HepG2 (cell line): ENCODE data around the gene CARMIL3. TPM values are rescaled to one million over a fixed set of nuclear protein-coding genes. Genes with fewer than 3 reads are reported as not detected.

Source experiments
- ASH2L ChIP-seq: fragments of 300-600, 200-600 bp; sonication (generic); IDR thresholded peaks from 2 replicates; pipeline ENCODE4 v1.7.0; 2017; ENCODE audit warnings: low read depth, mild to moderate bottlenecking, moderate library complexity, mixed read lengths, low read length; ENCODE audit not compliant: insufficient read length
- ATF5 ChIP-seq: sonication (generic); formaldehyde crosslinking; IDR thresholded peaks from 2 replicates; pipeline ENCODE4 v1.4.0; 2020; ENCODE audit warnings: mild to moderate bottlenecking, low read depth, missing genetic modification reagents
- BORCS8-MEF2B ChIP-seq: sonication (generic); formaldehyde crosslinking; IDR thresholded peaks from 2 replicates; pipeline ENCODE4 v1.8.0; 2022; ENCODE audit warnings: mild to moderate bottlenecking, missing genetic modification reagents
- FOXC1 ChIP-seq: sonication (generic); formaldehyde crosslinking; IDR thresholded peaks from 2 replicates; pipeline ENCODE4 v1.8.0; 2022; ENCODE audit warnings: mild to moderate bottlenecking, missing genetic modification reagents, borderline replicate concordance
- GMEB2 ChIP-seq: IDR thresholded peaks from 2 replicates; pipeline ENCODE4 v1.6.1; 2016; ENCODE audit warnings: missing biosample characterization, missing genetic modification reagents, low read depth
- HNRNPK ChIP-seq: fragments of 200-400 bp; formaldehyde crosslinking; IDR thresholded peaks from 2 replicates; pipeline ENCODE4 v1.6.1; 2018; ENCODE audit warnings: low read length, low read depth, moderate library complexity, mild to moderate bottlenecking; ENCODE audit not compliant: poor library complexity, severe bottlenecking
- HOXA7 ChIP-seq: sonication (generic); formaldehyde crosslinking; IDR thresholded peaks from 2 replicates; pipeline ENCODE4 v1.8.1; 2022; ENCODE audit warnings: mild to moderate bottlenecking, missing genetic modification reagents, moderate library complexity
- MED8 ChIP-seq: sonication (generic); formaldehyde crosslinking; IDR thresholded peaks from 2 replicates; pipeline ENCODE4 v1.8.1; 2023; ENCODE audit warnings: mild to moderate bottlenecking, missing genetic modification reagents; ENCODE audit not compliant: insufficient replicate concordance
- PRPF4 ChIP-seq: fragments of 200-400 bp; formaldehyde crosslinking; IDR thresholded peaks from 2 replicates; pipeline ENCODE4 v1.6.1; 2016; ENCODE audit warnings: low read length, low read depth; ENCODE audit not compliant: poor library complexity, severe bottlenecking
- SIX1 ChIP-seq: sonication (generic); formaldehyde crosslinking; IDR thresholded peaks from 2 replicates; pipeline ENCODE4 v1.4.0; 2020; ENCODE audit warnings: missing genetic modification reagents, borderline replicate concordance
- SOX5 ChIP-seq: IDR thresholded peaks from 2 replicates; pipeline ENCODE4 v1.6.1; 2016; ENCODE audit warnings: borderline replicate concordance
- ZNF143 ChIP-seq: sonication (generic); formaldehyde crosslinking; IDR thresholded peaks from 2 replicates; pipeline ENCODE4 v1.4.0; 2020; ENCODE audit warnings: missing genetic modification reagents
- ZNF280B ChIP-seq: sonication (generic); formaldehyde crosslinking; IDR thresholded peaks from 2 replicates; pipeline ENCODE4 v1.5.0; 2020; ENCODE audit warnings: missing genetic modification reagents, mild to moderate bottlenecking, borderline replicate concordance
- polyA plus RNA-seq, 8 experiments: library from polyadenylated mRNA; depleted of rRNA in 3 of 8; stranded (reverse) in 7 of 8; unstranded in 1 of 8; fragments of >200 nt; fragmentation: Illumina TruSeq in 4 of 8; extraction: Trizol in 4 of 8; gene quantifications; 2 replicates each; pipeline versions ENCODE4 v1.2.1 to v1.2.3, GENCODE V29; 2011 to 2016; ENCODE audit warnings: low read depth in 4 of 8, missing spikeins in 1 of 8, mixed read lengths in 1 of 8; ENCODE audit not compliant: insufficient read depth in 1 of 8
- total RNA-seq, 5 experiments: library from RNA; depleted of rRNA; stranded (reverse); fragments of >200 nt; fragmentation: Illumina TruSeq; extraction: Trizol; gene quantifications; 2 replicates each; pipeline ENCODE4 v1.2.3, GENCODE V29; 2016; ENCODE audit warnings: low read depth in 1 of 5

The CARMIL3 gene
- total and polyA plus RNA-seq, 2 of the 13 experiments (the other 11 are each of a cell fraction or from before 2014, with no cell fraction given), result 0.27 to 0.55 TPM

GRCh38 chr14:24059841-24060388, 8.1 kb downstream of the CARMIL3 start (continued):
- TF ChIP-seq HOXA7 (CRISPR knock-in tag) (no peak), SOX5 (CRISPR knock-in tag) (no peak), MED8 (CRISPR knock-in tag) (peak; percentile 36), ASH2L (no peak), ZNF280B (CRISPR knock-in tag) (peak; percentile 66; the same call in 1 of the 2 replicates), PRPF4 (no peak), GMEB2 (CRISPR knock-in tag) (no peak), HNRNPK (no peak), SIX1 (CRISPR knock-in tag) (no peak), FOXC1 (CRISPR knock-in tag) (0 out of 2 replicates have a peak, but pooled peaks have one; percentile 5), BORCS8-MEF2B (CRISPR knock-in tag) (0 out of 2 replicates have a peak, but pooled peaks have one; percentile 16), ATF5 (no peak), ZNF143 (no peak)
- TF ChIP-seq, all 625 proteins: peak for 8
